ENCODE measurements around the gene ZNF358.

- TF ChIP-seq POLR2A (IDR thresholded peaks at IDR 0.05) (no peak), CTCF (IDR thresholded peaks at IDR 0.05) (no peak)
Measured at GRCh38 chr19:7522923-7523667, 7.2 kb downstream of the ZNF358 start.

Measured in uterus (tissue), 2 donors.